ENCODE results near the gene KDM4C.

The KDM4C gene

GRCh38 chr9:7148243-7148765 is 390.5 kb downstream of the KDM4C start:
- DNase-seq: no peak

GRCh38 chr9:7149258-7149657 is 391.5 kb downstream of the KDM4C start:
- no peak for DNase-seq

- DNase-seq: no peak
Observed at GRCh38 chr9:7150153-7150890, 392.5 kb downstream of the KDM4C start.

- no peak for DNase-seq
Observed at GRCh38 chr9:7153134-7153533, 395.4 kb downstream of the KDM4C start.

GRCh38 chr9:7153566-7153965 is 395.8 kb downstream of the KDM4C start:
- no peak for DNase-seq

GRCh38 chr9:7154003-7154619 is 396.3 kb downstream of the KDM4C start:
- DNase-seq: no peak

GRCh38 chr9:7154650-7155049 is 396.9 kb downstream of the KDM4C start:
- DNase-seq: no peak

- DNase-seq: no peak
Observed at GRCh38 chr9:7161469-7161868, 403.7 kb downstream of the KDM4C start.

GRCh38 chr9:7163932-7164331 is 406.2 kb downstream of the KDM4C start:
- no peak for DNase-seq

GRCh38 chr9:7164440-7165330 is 406.9 kb downstream of the KDM4C start:
- DNase-seq: no peak

GRCh38 chr9:7165331-7165975 is 407.7 kb downstream of the KDM4C start:
- DNase-seq: no peak

GRCh38 chr9:7166074-7166473 is 408.3 kb downstream of the KDM4C start:
- DNase-seq: no peak

GRCh38 chr9:7169717-7170389 is 412.1 kb downstream of the KDM4C start:
- DNase-seq: no peak

- DNase-seq: no peak
Observed at GRCh38 chr9:7171396-7172153, 413.8 kb downstream of the KDM4C start.

GRCh38 chr9:7172154-7173115 is 414.7 kb downstream of the KDM4C start:
- no peak for DNase-seq

- no peak for DNase-seq
Observed at GRCh38 chr9:7173139-7173538, 415.4 kb downstream of the KDM4C start.

GRCh38 chr9:7174301-7174700 is 416.5 kb downstream of the KDM4C start:
- DNase-seq: no peak

GRCh38 chr9:7174884-7175283 is 417.1 kb downstream of the KDM4C start:
- no peak for DNase-seq

- DNase-seq: no peak
Observed at GRCh38 chr9:7176561-7176960, 418.8 kb downstream of the KDM4C start.

- no peak for DNase-seq
Observed at GRCh38 chr9:7177383-7177782, 419.6 kb downstream of the KDM4C start.

Measured in NCI-H1092 (cell line).